GM18519 (cell line): Measurements from ENCODE around the gene PPIP5K2.
A peak's percentile ranks its signal among the peaks of the same experiment; 100 is the strongest.

Source experiments
- ATAC-seq: cut with Tn5 transposase; IDR thresholded peaks from one replicate; pipeline ENCODE4 v1.9.1; 2021; ENCODE audit warnings: mild to moderate bottlenecking, moderate library complexity; ENCODE audit not compliant: unreplicated experiment, low FRiP score

The PPIP5K2 gene

DNA sequence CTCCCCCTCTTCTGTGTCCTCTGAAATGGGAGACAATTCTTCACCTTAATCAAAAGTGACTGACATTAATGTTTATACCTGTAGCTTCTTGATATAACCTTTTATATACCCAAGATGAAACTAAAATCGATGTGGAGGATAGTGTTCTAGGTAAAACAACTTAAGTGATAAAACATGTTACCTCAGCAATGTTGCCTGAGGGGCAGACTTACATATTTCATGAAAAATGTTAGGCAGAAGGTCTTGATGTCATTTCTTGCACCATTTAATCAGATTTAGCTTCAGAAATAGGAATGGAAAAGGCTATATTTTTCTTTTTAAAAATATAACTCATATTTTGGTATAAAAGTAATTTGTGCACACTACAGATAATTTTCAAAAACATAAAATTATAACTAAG, 115.8 kb downstream of the PPIP5K2 start:
- ATAC-seq = no peak

- no peak for ATAC-seq
Measured at GRCh38 chr5:103237778-103238177, 117.7 kb downstream of the PPIP5K2 start.

DNA sequence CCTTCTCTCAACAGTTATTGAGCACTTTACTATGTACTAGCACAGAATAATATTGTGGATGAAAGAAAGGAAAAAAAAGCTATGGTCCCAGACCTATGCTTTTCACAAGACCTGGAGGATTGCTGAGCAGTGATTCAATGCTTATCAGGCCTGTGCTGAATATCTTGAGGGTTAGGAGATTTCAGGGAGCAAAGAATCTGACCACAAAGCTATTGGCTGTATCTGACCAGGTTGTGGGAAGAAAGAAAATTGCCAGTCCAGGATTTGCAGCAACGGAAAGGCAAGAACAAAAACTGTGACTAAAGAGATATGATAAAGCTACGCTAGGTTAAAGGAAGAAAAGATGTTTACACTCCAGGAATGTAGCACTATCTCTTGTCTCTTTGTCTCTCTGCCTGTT, 123.6 kb downstream of the PPIP5K2 start:
- ATAC-seq = no peak

DNA sequence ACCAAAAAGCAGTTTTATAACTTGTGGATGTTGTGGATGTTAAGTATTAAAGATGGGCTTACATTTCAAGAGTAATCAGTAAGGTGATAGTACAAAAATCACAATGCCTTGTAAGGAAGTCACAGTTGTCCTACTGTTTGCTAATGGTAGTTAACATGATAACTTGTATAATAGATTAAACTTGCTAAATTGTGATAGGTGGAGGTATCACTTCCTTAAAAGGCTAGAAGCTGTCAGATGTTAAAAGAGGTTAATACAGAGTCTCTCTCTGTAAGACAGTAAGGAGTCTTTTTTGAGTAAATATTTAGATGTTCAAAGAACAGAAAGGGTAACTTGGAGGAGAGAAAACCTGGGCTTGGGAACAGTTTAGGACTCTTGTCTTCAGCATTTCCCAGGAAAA, 124.3 kb downstream of the PPIP5K2 start:
- no peak for ATAC-seq

DNA sequence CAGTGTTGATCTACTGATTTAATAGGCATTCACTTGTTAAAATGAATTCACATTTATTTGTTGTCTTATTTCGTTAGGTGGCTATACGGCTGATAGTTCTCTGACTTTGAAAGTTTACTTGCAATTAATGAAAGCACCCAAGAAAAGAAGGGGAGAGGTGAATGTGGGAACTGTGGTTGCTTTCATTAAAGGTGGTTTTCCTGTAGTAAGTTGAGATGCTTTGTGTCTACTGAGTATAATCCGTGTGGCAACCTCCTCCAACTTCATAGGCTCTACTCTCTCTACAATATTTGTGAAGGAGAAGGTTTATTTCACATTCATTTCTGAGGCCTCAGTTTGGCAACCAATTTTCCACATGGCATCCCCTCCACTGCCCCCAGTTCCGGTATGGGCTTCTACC, 125.7 kb downstream of the PPIP5K2 start:
- no peak for ATAC-seq

- no peak for ATAC-seq
Measured at GRCh38 chr5:103247118-103247517, 127.0 kb downstream of the PPIP5K2 start.

- no peak for ATAC-seq
Measured at GRCh38 chr5:103249068-103249467, 129.0 kb downstream of the PPIP5K2 start.

GRCh38 chr5:103254921-103255320, 134.8 kb downstream of the PPIP5K2 start:
- ATAC-seq = no peak

GRCh38 chr5:103255691-103256090, 135.6 kb downstream of the PPIP5K2 start:
- ATAC-seq = no peak

DNA sequence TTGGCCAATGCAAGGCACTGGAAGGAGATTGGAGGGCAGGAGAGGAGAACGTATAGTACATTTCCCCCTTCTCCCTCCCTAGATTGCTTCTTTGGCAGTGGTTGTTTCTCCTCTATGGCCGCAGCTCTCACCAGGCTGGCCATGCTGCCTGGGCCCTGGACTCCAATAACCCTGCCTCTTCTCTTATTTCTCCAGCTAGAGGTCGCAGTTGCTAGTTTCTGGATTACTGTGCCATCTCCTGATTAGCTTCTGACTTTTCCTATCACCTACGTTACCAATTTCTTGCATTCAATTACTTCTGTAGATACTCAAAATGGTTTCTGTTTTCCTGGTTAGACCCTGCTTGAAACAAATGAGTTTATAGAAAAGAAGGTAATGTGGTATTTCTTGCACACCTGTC, 136.1 kb downstream of the PPIP5K2 start:
- ATAC-seq = no peak

DNA sequence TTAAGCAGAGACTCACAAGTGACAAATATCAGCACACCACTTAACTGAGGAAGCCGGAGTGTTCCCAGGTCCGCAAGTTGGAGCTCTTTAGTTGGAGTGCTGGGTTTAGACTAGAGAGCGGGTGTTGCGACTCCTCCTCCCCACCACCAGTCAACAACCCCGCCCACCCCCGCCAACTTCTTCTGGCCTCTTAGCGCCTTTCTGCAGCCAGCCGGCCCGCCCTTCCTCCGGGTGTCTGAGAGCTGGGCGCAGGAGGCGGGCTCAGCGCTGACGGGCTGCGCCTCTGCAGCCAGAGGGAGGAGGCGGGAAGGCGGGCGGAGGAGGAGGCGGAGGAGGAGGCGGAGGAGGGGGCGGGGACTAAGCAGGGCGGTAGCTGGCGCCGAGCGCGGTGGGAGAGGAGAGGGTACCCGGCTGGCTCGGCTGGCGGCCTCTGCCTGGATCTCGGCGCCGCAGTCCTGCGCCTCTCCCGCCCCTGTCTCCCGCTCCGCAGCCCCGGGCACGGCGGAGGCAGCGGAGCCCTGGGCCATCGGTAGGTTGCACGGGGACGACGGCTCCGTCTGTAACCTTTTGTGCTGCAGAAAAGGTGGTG, 138.4 kb downstream of the PPIP5K2 start, which contains the start of gene MACIR:
TSS of gene MACIR (plus strand) at position 396 of the 589 bp plus-strand sequence. CDS start 17,157 bp downstream, outside the sequence.
- ATAC-seq = peak; percentile 68

DNA sequence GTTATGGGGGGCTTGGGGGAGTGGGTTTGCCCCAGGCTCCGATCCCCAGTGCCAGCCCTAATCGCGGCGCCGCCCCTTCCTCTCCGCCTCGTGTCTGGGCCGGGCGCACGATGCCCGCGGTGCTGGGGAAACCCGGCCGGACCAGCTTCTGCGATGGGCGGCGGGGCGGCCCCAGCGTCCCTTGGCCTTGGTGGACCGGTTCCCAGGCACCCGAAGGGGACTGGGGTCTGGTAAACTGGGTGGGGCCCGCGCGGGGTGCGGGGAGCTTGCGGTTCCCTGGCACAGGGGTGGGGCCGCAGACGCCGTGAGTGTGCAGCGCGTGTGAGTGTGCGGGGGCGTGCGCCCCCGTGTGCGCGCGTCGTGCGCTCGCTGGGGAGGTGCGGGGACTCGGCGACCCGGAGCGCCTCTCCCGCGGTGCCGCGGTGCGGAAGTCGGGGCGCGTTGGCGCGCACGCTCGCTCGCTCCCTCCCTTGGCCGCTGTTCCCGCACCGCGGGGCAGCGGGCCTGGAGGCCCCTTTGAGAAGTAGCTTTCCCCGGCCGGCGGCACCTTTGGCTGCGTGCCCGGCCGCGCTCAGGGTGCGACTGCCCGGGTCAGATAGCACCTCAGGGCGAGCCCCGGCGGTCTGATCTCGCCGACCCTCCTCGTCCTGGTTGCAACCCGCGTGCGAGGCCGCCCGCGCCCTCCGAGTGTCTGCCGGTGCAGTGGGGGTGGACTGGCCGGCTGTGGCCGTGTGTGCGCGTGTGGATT, 139.0 kb downstream of the PPIP5K2 start:
- peak; percentile 24 for ATAC-seq

- ATAC-seq = no peak
Measured at GRCh38 chr5:103259705-103260355, 139.7 kb downstream of the PPIP5K2 start.

DNA sequence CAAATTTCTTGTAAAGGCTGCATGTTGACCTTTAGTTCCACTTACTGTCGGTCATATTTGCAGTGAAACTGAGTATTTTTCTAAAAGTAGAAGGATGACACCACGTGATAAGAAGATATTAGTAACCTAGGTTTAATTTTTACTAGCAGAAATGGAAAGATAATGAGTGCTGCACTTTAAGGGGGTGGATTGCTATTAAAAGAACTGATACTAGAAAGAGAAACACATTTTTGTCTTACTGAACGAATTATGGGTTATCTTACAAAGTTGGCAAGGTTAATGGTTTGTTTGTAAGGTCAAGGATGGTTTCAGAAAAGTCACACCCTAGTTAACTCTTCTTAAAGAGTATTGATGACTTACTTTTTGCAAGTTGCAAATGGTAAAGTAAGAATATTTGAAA, 140.8 kb downstream of the PPIP5K2 start:
- ATAC-seq = peak; percentile 57
